Esophagus squamous epithelium (tissue), 5 donors: ENCODE measurements around the gene TBX3. TPM values are rescaled to one million over a fixed set of nuclear protein-coding genes. Genes with fewer than 3 reads are reported as not detected.
A peak's percentile ranks its signal among the peaks of the same experiment; 100 is the strongest.

Experiments used
- DNase-seq: peaks from one replicate; lab custom pipeline; 2025; lab: John Stamatoyannopoulos, UW
- H3K27ac ChIP-seq, 4 donors: fragments of 200-600 bp; sonication (generic); one replicate each; pipeline ENCODE4 v1.5.1; 2016 to 2019; ENCODE audit warnings: mild to moderate bottlenecking in 1 of 4
- H3K27me3 ChIP-seq, 4 donors: fragments of 200-600 bp; sonication (generic); 1 replicate in 3 of 4; 2 replicates in 1 of 4; pipeline versions ENCODE4 v1.5.1 to v1.6.0; 2017 to 2021; ENCODE audit warnings: antibody characterized with exemption in 1 of 4
- H3K36me3 ChIP-seq, 3 donors: fragments of 200-600 bp; sonication (generic); one replicate each; pipeline ENCODE4 v1.5.1; 2016 to 2019
- H3K4me1 ChIP-seq, 3 donors: fragments of 200-600 bp; sonication (generic); one replicate each; pipeline ENCODE4 v1.5.1; 2017 to 2019
- H3K4me3 ChIP-seq, 4 donors: fragments of 200-600 bp; sonication (generic); 1 replicate in 3 of 4; 2 replicates in 1 of 4; pipeline ENCODE4 v1.5.1; 2016 to 2019; ENCODE audit warnings: mild to moderate bottlenecking in 2 of 4, moderate library complexity in 1 of 4
- H3K9me3 ChIP-seq, 3 donors: fragments of 200-600 bp; sonication (generic); one replicate each; pipeline ENCODE4 v1.5.1; 2016 to 2019
- CTCF ChIP-seq, 6 experiments: fragments of 450-650 bp in 4 of 6; fragments of 200-600 bp in 2 of 6; sonication (generic) in 2 of 6; IDR thresholded peaks; one replicate each; pipeline ENCODE4 v1.5.1; 2016 to 2019; ENCODE audit warnings: antibody characterized with exemption in 6 of 6, mild to moderate bottlenecking in 4 of 6, moderate library complexity in 4 of 6
- POLR2A ChIP-seq, 4 donors: fragments of 450-650 bp; IDR thresholded peaks; one replicate each; pipeline ENCODE4 v1.6.1; 2017; ENCODE audit warnings: antibody characterized with exemption in 4 of 4, mild to moderate bottlenecking in 4 of 4, moderate library complexity in 3 of 4
- WGBS, 2 donors: methylation state at CpG; one replicate each; pipeline ENCODE4 v1.1.5; 2018; 5-methylcytosine and 5-hydroxymethylcytosine counted together
- intact Hi-C: fragments of 100-400 bp; cut with DNase I; formaldehyde crosslinking; loops from one replicate; pipeline ENCODE4 v1.15.0; 2022
- small RNA-seq, 4 donors: library from RNA; depleted of rRNA; stranded (forward); fragments of <200 nt; gene quantifications; one replicate each; pipeline ENCODE3, GENCODE V24; 2016
- total RNA-seq, 4 donors: library from RNA; depleted of rRNA; stranded (reverse); fragments of >200 nt; gene quantifications; one replicate each; pipeline ENCODE4 v1.1.0, GENCODE V29; 2016
- donor health status: DM: yes; HTN: yes; CAD: no.

Gene TBX3
- total RNA-seq, 4 donors from 2014 or later, result 2.0 to 2.5 (median 2.4) TPM

DNA sequence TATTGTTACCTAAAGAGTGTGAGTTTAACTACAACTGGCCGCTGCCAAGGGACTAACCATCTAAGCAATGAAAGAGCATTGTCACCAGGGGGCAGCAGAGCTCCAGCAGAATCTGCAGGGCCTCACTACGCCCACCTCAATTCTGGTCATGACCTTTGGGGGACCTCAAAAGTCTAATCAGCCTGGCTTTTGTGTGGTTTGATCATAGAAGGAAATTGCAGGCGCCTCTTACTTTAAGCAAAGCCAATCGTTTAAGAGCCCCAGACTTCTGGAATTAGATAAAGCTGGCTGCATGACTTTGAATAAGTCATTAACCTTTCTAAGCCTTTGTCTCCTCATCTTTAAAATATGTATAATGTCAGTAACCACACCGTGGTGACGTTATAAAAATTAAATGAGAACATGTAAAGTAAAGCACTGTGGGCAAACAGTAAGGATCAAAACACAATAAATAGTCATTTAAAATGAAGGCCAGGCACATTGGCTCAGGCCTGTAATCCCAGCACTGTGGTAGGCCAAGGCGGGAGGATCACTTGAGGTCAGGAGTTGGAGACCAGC lies 58.6 kb downstream of the TBX3 start:
- Histone ChIP-seq H3K36me3 (no peaks in the 10 kb centered on the region), H3K4me3 (no peak overlapping the region), H3K9me3 (no peaks in the 10 kb centered on the region), H3K27me3 (peaks cover 0 to 19% (median 0%) of the 10 kb centered on the region in 4 donors), H3K27ac (no peak overlapping the region), H3K4me1 (no peaks in the 10 kb centered on the region)
- 32 to 34% methylated on average over 7 of the region's 7 CpGs for WGBS, 2 donors
- no peak for DNase-seq
- intact Hi-C loops, result no loop called here
- peak in 5 of 6 experiments; percentile 46 to 78 (median 58) for TF ChIP-seq CTCF (IDR thresholded peaks at IDR 0.05)
- TF ChIP-seq POLR2A (IDR thresholded peaks at IDR 0.05), result no peak

DNA sequence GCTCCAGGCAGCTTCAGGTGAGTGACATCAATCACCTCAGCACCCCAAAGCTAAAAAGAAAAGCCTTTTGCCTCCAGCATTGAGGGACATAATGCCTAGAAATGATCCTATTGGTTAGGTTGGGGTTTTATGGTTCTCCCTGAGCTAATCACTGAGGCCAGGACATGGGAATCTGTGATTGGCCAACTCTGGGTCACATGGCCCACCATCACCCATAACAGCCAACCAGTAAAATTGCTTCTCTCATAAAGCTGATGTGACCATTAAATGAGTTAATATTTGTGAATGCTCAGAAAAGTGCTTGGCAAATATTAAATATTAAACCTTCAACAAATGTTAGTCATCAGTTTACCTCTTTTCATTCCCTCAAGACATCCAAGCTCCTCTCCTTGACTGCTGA lies 60.2 kb downstream of the TBX3 start:
- Histone ChIP-seq H3K4me1 (no peaks in the 10 kb centered on the region), H3K27me3 (peaks cover 0 to 8% (median 0%) of the 10 kb centered on the region in 4 donors), H3K27ac (no peak overlapping the region), H3K36me3 (no peaks in the 10 kb centered on the region), H3K9me3 (no peaks in the 10 kb centered on the region), H3K4me3 (no peak overlapping the region)
- intact Hi-C loops, result no loop called here
- DNase-seq, result no peak
- no peak for TF ChIP-seq POLR2A (IDR thresholded peaks at IDR 0.05)
- no peak for TF ChIP-seq CTCF (IDR thresholded peaks at IDR 0.05)

Small RNA genes lying within 50 kb of the gene (small RNA-seq; reads per million reads assigned to genes)
- gene RF00019, result 0 reads per million in 4 donors
